HCT116 (cell line): ENCODE results near the gene TUBA4A. TPM values are rescaled to one million over a fixed set of nuclear protein-coding genes. Genes with fewer than 3 reads are reported as not detected.

Experiments used
- ATAC-seq: fragments of 200-7000 bp; cut with Tn5 transposase; 2 replicates; pipeline ENCODE4 v1.9.1; 2020; ENCODE audit warnings: mild to moderate bottlenecking, moderate library complexity
- BruUV-seq: library from RNA; stranded (reverse); fragments of 400-500 nt; replicated peaks from 2 replicates; lab custom pipeline; 2021; lab: Mats Ljungman, UMichigan
- CTCF ChIA-PET: fragments of 300-600 bp; sonication (Branson Sonifier 250); formaldehyde crosslinking; loops from one replicate; lab custom pipeline; 2021; ENCODE audit warnings: antibody characterized with exemption; lab: Charles Lee
- POLR2A ChIA-PET: fragments of 300-600, 350-600 bp; sonication (Branson Sonifier 250); formaldehyde crosslinking; loops from one replicate; lab custom pipeline; 2021; ENCODE audit warnings: antibody characterized with exemption; lab: Charles Lee
- RAD21 ChIA-PET, 2 experiments: fragments of 300-600 bp; sonication (Branson Sonifier 250); formaldehyde crosslinking; loops; one replicate each; lab custom pipeline; 2023; ENCODE audit warnings: low total read pairs in 2 of 2; ENCODE audit not compliant: uncharacterized antibody in 2 of 2, unreplicated experiment in 2 of 2, low non-redundant PET in 1 of 2; lab: Charles Lee
- DNase-seq: peaks from one replicate; pipeline ENCODE4 v3.0.0-alpha.2; 2010; ENCODE audit warnings: low read depth, low spot score
- H2AFZ ChIP-seq: fragments of 200-600 bp; shearing (Covaris generic), sonication (generic); 2 replicates; pipeline ENCODE4 v1.6.1; 2017; ENCODE audit warnings: low read depth, mixed run types, mixed read lengths, antibody characterized with exemption, low read length; ENCODE audit not compliant: poor library complexity, severe bottlenecking
- H3K27ac ChIP-seq: 2 replicates; pipeline ENCODE4 v1.5.1; 2012; ENCODE audit warnings: low read depth, low read length
- H3K27me3 ChIP-seq: fragments of 200-600 bp; sonication (generic); 2 replicates; pipeline ENCODE4 v1.6.1; 2016; ENCODE audit warnings: mixed run types, low read length, mixed read lengths; ENCODE audit not compliant: insufficient read depth
- H3K36me3 ChIP-seq, 2 experiments: fragments of 200-500 bp in 1 of 2; fragments of 200-600 bp in 1 of 2; sonication (Bioruptor generic) in 1 of 2; sonication (generic) in 1 of 2; 2 replicates each; pipeline versions ENCODE4 v1.5.1 to v1.6.1; 2014 to 2016; ENCODE audit warnings: low read length in 2 of 2, inconsistent platforms in 1 of 2, mixed read lengths in 1 of 2, mixed run types in 1 of 2; ENCODE audit not compliant: insufficient read depth in 2 of 2, control insufficient read depth in 1 of 2
- H3K4me1 ChIP-seq, 2 experiments: fragments of 200-600 bp in 1 of 2; sonication (generic) in 1 of 2; 2 replicates each; pipeline versions ENCODE4 v1.5.1 to v1.6.1; 2012 to 2017; ENCODE audit warnings: low read length in 2 of 2, inconsistent platforms in 1 of 2, mild to moderate bottlenecking in 1 of 2, mixed read lengths in 1 of 2, mixed run types in 1 of 2, moderate library complexity in 1 of 2; ENCODE audit not compliant: insufficient read depth in 2 of 2, control insufficient read depth in 1 of 2
- H3K4me2 ChIP-seq: fragments of 200-600 bp; sonication (generic); 2 replicates; pipeline ENCODE4 v1.6.1; 2017; ENCODE audit warnings: mixed run types, low read length, mixed read lengths
- H3K4me3 ChIP-seq, 2 experiments: fragments of 200-600 bp in 1 of 2; sonication (generic) in 1 of 2; replicated peaks in 1 of 2; 2 replicates each; pipeline ENCODE4 v1.5.1; 2011 to 2016; ENCODE audit warnings: low read length in 2 of 2, control low read depth in 1 of 2, low read depth in 1 of 2, mild to moderate bottlenecking in 1 of 2, mixed read lengths in 1 of 2, mixed run types in 1 of 2
- H3K79me2 ChIP-seq: fragments of 200-600 bp; sonication (generic); 2 replicates; pipeline ENCODE4 v1.6.1; 2017; ENCODE audit warnings: mild to moderate bottlenecking, mixed run types, low read length, moderate library complexity, mixed read lengths; ENCODE audit not compliant: insufficient read depth
- H3K9ac ChIP-seq: fragments of 200-600 bp; sonication (generic); 2 replicates; pipeline ENCODE4 v1.6.1; 2016; ENCODE audit warnings: low read length, mixed read lengths
- H3K9me2 ChIP-seq: fragments of 200-600 bp; sonication (generic), shearing (Covaris generic); 2 replicates; pipeline ENCODE4 v1.6.1; 2017; ENCODE audit warnings: mixed run types, mild to moderate bottlenecking, moderate library complexity; ENCODE audit not compliant: insufficient read depth
- H3K9me3 ChIP-seq, 2 experiments: fragments of 200-500 bp in 1 of 2; fragments of 200-600 bp in 1 of 2; sonication (Bioruptor generic) in 1 of 2; sonication (generic) in 1 of 2; 2 replicates each; pipeline ENCODE4 v1.6.1; 2014 to 2017; ENCODE audit warnings: low read length in 2 of 2, mixed read lengths in 2 of 2, inconsistent platforms in 1 of 2, low read depth in 1 of 2, mild to moderate bottlenecking in 1 of 2, mixed run types in 1 of 2, moderate library complexity in 1 of 2; ENCODE audit not compliant: control insufficient read depth in 1 of 2, insufficient read depth in 1 of 2
- H4K20me1 ChIP-seq: fragments of 200-600 bp; sonication (generic), shearing (Covaris generic); 2 replicates; pipeline ENCODE4 v1.6.1; 2017; ENCODE audit warnings: mixed run types, mild to moderate bottlenecking, moderate library complexity; ENCODE audit not compliant: insufficient read depth
- CBX3 ChIP-seq: IDR thresholded peaks from 2 replicates; pipeline ENCODE4 v1.6.1; 2012; ENCODE audit warnings: low read depth
- CEBPB ChIP-seq: IDR thresholded peaks from 2 replicates; pipeline ENCODE4 v1.6.1; 2012; ENCODE audit warnings: low read depth
- EGR1 ChIP-seq: IDR thresholded peaks from 2 replicates; pipeline ENCODE4 v1.6.1; 2012; ENCODE audit warnings: low read depth
- ELF1 ChIP-seq: IDR thresholded peaks from 2 replicates; pipeline ENCODE4 v1.6.1; 2012; ENCODE audit warnings: low read depth, borderline replicate concordance
- EZH2 ChIP-seq: fragments of 200-600 bp; sonication (generic); IDR thresholded peaks from 2 replicates; pipeline ENCODE4 v1.6.1; 2017; ENCODE audit warnings: antibody characterized with exemption, mixed run types
- FOSL1 ChIP-seq: IDR thresholded peaks from 2 replicates; pipeline ENCODE4 v1.6.1; 2012; ENCODE audit warnings: low read depth
- POLR2A ChIP-seq: IDR thresholded peaks from 2 replicates; pipeline ENCODE4 v1.7.0; 2011; ENCODE audit warnings: borderline replicate concordance; ENCODE audit not compliant: insufficient read depth, insufficient read length; ENCODE audit errors: extremely low read depth
- POLR2AphosphoS5 ChIP-seq: IDR thresholded peaks from 2 replicates; pipeline ENCODE4 v1.6.1; 2011; ENCODE audit warnings: mild to moderate bottlenecking, low read depth, low read length, moderate library complexity
- SP1 ChIP-seq: IDR thresholded peaks from 2 replicates; pipeline ENCODE4 v1.6.1; 2012; ENCODE audit warnings: low read depth
- SRF ChIP-seq: IDR thresholded peaks from 2 replicates; pipeline ENCODE4 v1.6.1; 2012; ENCODE audit warnings: low read depth
- YY1 ChIP-seq: IDR thresholded peaks from 2 replicates; pipeline ENCODE4 v1.6.1; 2011; ENCODE audit warnings: low read length, low read depth, moderate library complexity, mild to moderate bottlenecking; ENCODE audit not compliant: insufficient replicate concordance; ENCODE audit errors: extremely low read depth
- ZFX ChIP-seq: fragments of 450-650 bp; IDR thresholded peaks from 2 replicates; pipeline ENCODE4 v1.6.1; 2017
- ZNF274 ChIP-seq: fragments of 200-500 bp; sonication (Bioruptor generic); IDR thresholded peaks from 2 replicates; pipeline ENCODE4 v1.6.1; 2014; ENCODE audit warnings: mild to moderate bottlenecking, low read depth, low read length, inconsistent platforms
- intact Hi-C: fragments of 100-400 bp; cut with micrococcal nuclease; formaldehyde crosslinking; loops from 2 replicates; pipeline ENCODE4 v1.10.0; 2022
- total RNA-seq: library from RNA; stranded (reverse); gene quantifications from one replicate; pipeline ENCODE4 v1.2.1, GENCODE V29; 2021; ENCODE audit not compliant: unreplicated experiment
- TF ChIP-seq, protein P1 (sequence below): IDR thresholded peaks from 2 replicates; pipeline ENCODE4 v1.6.1; 2012

Gene TUBA4A
- total RNA-seq, 1 experiment from 2014 or later = 32.7 TPM

DNA sequence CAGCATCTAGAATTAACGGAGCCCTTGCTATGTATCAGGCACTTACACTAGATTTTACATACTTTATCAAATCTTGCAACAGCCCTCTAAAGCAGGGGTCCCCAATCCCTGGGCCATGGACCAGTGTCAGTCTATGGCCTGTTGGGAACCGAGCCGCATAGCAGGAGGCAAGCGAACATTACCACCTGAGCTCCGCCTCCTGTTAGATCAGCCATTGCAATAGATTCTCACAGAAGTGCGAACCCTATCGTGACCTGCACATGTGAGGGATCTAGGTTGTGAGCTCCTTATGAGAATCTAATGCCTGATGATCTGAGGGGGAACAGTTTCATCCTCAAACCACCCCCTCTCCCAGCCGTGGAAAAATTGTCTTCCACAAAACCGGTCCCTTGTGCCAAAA, 38.9 kb upstream of the TUBA4A start:
- Histone ChIP-seq H4K20me1 (no peaks in the 10 kb centered on the region), H3K9me2 (no peaks in the 10 kb centered on the region), H3K4me2 (no peak overlapping the region), H3K79me2 (no peaks in the 10 kb centered on the region), H3K27ac (no peak overlapping the region), H3K4me1 (peaks cover 7 to 22% of the 10 kb centered on the region in 2 experiments; a peak in 3 of 4 replicates), H3K9ac (no peak overlapping the region), H3K36me3 (no peaks in the 10 kb centered on the region), H3K4me3 (no peak overlapping the region), H3K9me3 (no peaks in the 10 kb centered on the region), H2AFZ (no peak overlapping the region)
- RAD21 ChIA-PET = no interaction called here
- CTCF ChIA-PET = interaction anchor here (4.5 kb wide), 1 partner anchor 14 kb away, joined by 71 read pairs; the partner anchor contains the start of gene DNAJB2
- POLR2A ChIA-PET = no interaction called here
- no TSS peak for BruUV-seq
- DNase-seq = no peak
- ATAC-seq = no peak
- TF ChIP-seq YY1 (no peak), SP1 (no peak), FOSL1 (no peak), CEBPB (no peak), SRF (no peak), ELF1 (no peak), ZFX (no peak), EGR1 (no peak), POLR2AphosphoS5 (no peak), POLR2A (no peak), ZNF274 (no peak)
- TF ChIP-seq, protein P1, sequence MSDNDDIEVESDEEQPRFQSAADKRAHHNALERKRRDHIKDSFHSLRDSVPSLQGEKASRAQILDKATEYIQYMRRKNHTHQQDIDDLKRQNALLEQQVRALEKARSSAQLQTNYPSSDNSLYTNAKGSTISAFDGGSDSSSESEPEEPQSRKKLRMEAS = no peak
- TF ChIP-seq, all 23 proteins: peak for 0
- intact Hi-C loops = no loop called here
- H3K27me3 ChIP-seq = no peaks in the 10 kb centered on the region

DNA sequence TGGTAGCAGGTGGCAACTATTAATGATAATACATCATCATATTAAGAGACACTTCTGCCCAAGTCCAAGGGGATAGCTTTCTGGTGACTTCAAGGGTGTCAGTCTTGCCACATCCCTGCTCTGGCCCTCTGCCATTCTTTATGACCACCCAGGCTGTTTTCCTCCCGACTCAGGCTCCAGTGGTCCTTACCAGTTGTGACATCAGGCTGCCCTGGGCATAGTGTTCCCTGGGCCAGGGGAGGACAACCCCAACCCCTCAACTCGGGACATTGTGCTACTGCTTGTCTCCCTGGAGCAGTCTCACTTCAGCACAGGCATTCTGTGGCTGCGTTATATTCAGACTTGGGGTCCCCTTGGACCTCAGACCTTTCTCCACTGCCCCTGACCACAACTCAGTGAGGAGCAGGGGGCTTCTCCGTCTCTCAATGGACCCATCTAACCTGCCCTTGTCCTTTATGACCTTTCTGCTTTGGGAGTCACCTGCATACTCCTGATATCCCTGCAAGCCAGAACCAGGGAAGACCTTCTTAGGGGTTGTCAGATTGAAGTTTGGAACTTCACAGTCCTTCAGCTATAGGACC, 38.3 kb upstream of the TUBA4A start:
- H2AFZ ChIP-seq = no peak overlapping the region
- H3K4me3 ChIP-seq = no peak overlapping the region
- no TSS peak for BruUV-seq
- H3K79me2 ChIP-seq = no peaks in the 10 kb centered on the region
- H3K9ac ChIP-seq = no peak overlapping the region
- ChIA-PET POLR2A (no interaction called here), CTCF (interaction anchor here (4.5 kb wide), 1 partner anchor 14 kb away, joined by 71 read pairs; the partner anchor contains the start of gene DNAJB2), RAD21 (no interaction called here)
- intact Hi-C loops = no loop called here
- H3K9me2 ChIP-seq = no peaks in the 10 kb centered on the region
- peaks cover 7 to 22% of the 10 kb centered on the region in 2 experiments; a peak in 3 of 4 replicates for H3K4me1 ChIP-seq
- H3K9me3 ChIP-seq = no peaks in the 10 kb centered on the region
- H3K4me2 ChIP-seq = no peak overlapping the region
- TF ChIP-seq SRF = no peak
- no peak for TF ChIP-seq CEBPB
- TF ChIP-seq EZH2 = no peak
- no peak for TF ChIP-seq YY1
- TF ChIP-seq ZNF274 = no peak
- TF ChIP-seq CBX3 = no peak
- no peaks in the 10 kb centered on the region for H3K27me3 ChIP-seq
- DNase-seq (no peak), ATAC-seq (no peak)
- no peaks in the 10 kb centered on the region for H3K36me3 ChIP-seq
- no peak overlapping the region for H3K27ac ChIP-seq
- H4K20me1 ChIP-seq = no peaks in the 10 kb centered on the region
